H1 (cell line): ENCODE results near the gene LRRC8D. TPM values are rescaled to one million over a fixed set of nuclear protein-coding genes. Genes with fewer than 3 reads are reported as not detected.
A peak's percentile ranks its signal among the peaks of the same experiment; 100 is the strongest.

Experiments used
- CTCF ChIA-PET: fragments of 300-600 bp; sonication (Branson Sonifier 250); formaldehyde crosslinking; loops from one replicate; lab custom pipeline; 2021; ENCODE audit not compliant: partially characterized antibody; lab: Charles Lee
- POLR2A ChIA-PET: fragments of 300-600 bp; sonication (Branson Sonifier 250); formaldehyde crosslinking; loops from one replicate; lab custom pipeline; 2021; ENCODE audit warnings: inconsistent platforms; ENCODE audit not compliant: partially characterized antibody; lab: Charles Lee
- DNase-seq, 2 experiments: peaks; one replicate each; pipeline versions ENCODE4 v3.0.0 to v3.0.0-alpha.2; 2010 to 2022; ENCODE audit warnings: low spot score in 2 of 2, low read depth in 1 of 2, mixed read lengths in 1 of 2
- FAIRE-seq: peaks from 2 replicates; lab custom pipeline; 2011; peaks lifted over from hg19 to GRCh38; lab: Jason Lieb, UNC
- H2AFZ ChIP-seq: 2 replicates; pipeline ENCODE4 v1.8.1; 2012; ENCODE audit warnings: low read length, inconsistent platforms
- H2AK5ac ChIP-seq: 2 replicates; pipeline ENCODE4 v1.6.1; 2013; ENCODE audit warnings: low read depth, low read length
- H2BK120ac ChIP-seq: replicated peaks from 2 replicates; pipeline ENCODE3; 2013; ENCODE audit warnings: low read depth, low read length, inconsistent platforms
- H2BK12ac ChIP-seq: 2 replicates; pipeline ENCODE4 v1.6.1; 2013; ENCODE audit warnings: low read depth, low read length
- H2BK15ac ChIP-seq: 2 replicates; pipeline ENCODE4 v1.6.1; 2013; ENCODE audit warnings: low read length
- H2BK20ac ChIP-seq: 2 replicates; pipeline ENCODE4 v1.6.1; 2013; ENCODE audit warnings: low read length
- H2BK5ac ChIP-seq: 2 replicates; pipeline ENCODE4 v1.6.1; 2013; ENCODE audit warnings: low read depth, low read length
- H3K14ac ChIP-seq: 2 replicates; pipeline ENCODE4 v1.6.1; 2013; ENCODE audit warnings: inconsistent platforms; ENCODE audit not compliant: insufficient read length
- H3K18ac ChIP-seq: 2 replicates; pipeline ENCODE4 v1.6.1; 2013; ENCODE audit warnings: low read length; ENCODE audit errors: extremely low read depth
- H3K23ac ChIP-seq: 2 replicates; pipeline ENCODE4 v1.6.1; 2013; ENCODE audit warnings: inconsistent platforms; ENCODE audit not compliant: insufficient read length
- H3K23me2 ChIP-seq: 2 replicates; pipeline ENCODE4 v1.6.1; 2013; ENCODE audit warnings: low read depth, low read length
- H3K27ac ChIP-seq: 2 replicates; pipeline ENCODE4 v1.6.1; 2011; ENCODE audit warnings: low read depth, low read length, inconsistent platforms
- H3K27me3 ChIP-seq, 4 experiments: replicated peaks in 1 of 4; 1 replicate in 1 of 4; 2 replicates in 3 of 4; pipeline versions ENCODE4 v1.6.1 to v1.8.1; 2011 to 2013; ENCODE audit warnings: low read length in 3 of 4, mild to moderate bottlenecking in 3 of 4, inconsistent platforms in 2 of 4, mixed read lengths in 2 of 4, moderate library complexity in 1 of 4; ENCODE audit not compliant: control insufficient read depth in 3 of 4, insufficient read depth in 3 of 4; ENCODE audit errors: extremely low read depth in 1 of 4
- H3K36me3 ChIP-seq, 4 experiments: 2 replicates each; pipeline versions ENCODE4 v1.6.1 to v1.8.1; 2011 to 2013; ENCODE audit warnings: mild to moderate bottlenecking in 4 of 4, low read length in 3 of 4, moderate library complexity in 2 of 4, control low read depth in 1 of 4, inconsistent platforms in 1 of 4; ENCODE audit not compliant: insufficient read depth in 4 of 4, control insufficient read depth in 2 of 4
- H3K4ac ChIP-seq: replicated peaks from 2 replicates; pipeline ENCODE3; 2013; ENCODE audit warnings: low read length, low read depth, mixed read lengths, inconsistent platforms; ENCODE audit not compliant: insufficient read length
- H3K4me1 ChIP-seq, 4 experiments: replicated peaks in 1 of 4; 1 replicate in 1 of 4; 2 replicates in 3 of 4; pipeline versions ENCODE4 v1.6.1 to v1.8.1; 2011 to 2013; ENCODE audit warnings: low read length in 3 of 4, inconsistent platforms in 2 of 4, mixed read lengths in 1 of 4; ENCODE audit not compliant: insufficient read depth in 4 of 4, control insufficient read depth in 3 of 4
- H3K4me2 ChIP-seq, 2 experiments: 2 replicates each; pipeline versions ENCODE4 v1.6.1 to v1.8.1; 2011 to 2013; ENCODE audit warnings: low read depth in 2 of 2, low read length in 2 of 2, control low read depth in 1 of 2, inconsistent platforms in 1 of 2, mild to moderate bottlenecking in 1 of 2; ENCODE audit not compliant: insufficient read depth in 1 of 2
- H3K4me3 ChIP-seq, 4 experiments: fragments of 200-600, 300-600 bp in 1 of 4; sonication (generic), shearing (Covaris generic), sonication (Bioruptor Twin) in 1 of 4; 2 replicates each; pipeline versions ENCODE4 v1.5.1 to v1.8.1; 2011 to 2016; ENCODE audit warnings: low read length in 4 of 4, low read depth in 3 of 4, control low read depth in 2 of 4, inconsistent platforms in 2 of 4, mild to moderate bottlenecking in 2 of 4, mixed read lengths in 1 of 4, moderate library complexity in 1 of 4; ENCODE audit not compliant: insufficient read depth in 2 of 4; ENCODE audit errors: extremely low read depth in 1 of 4
- H3K56ac ChIP-seq: replicated peaks from 2 replicates; pipeline ENCODE3; 2013; ENCODE audit warnings: low read depth, mild to moderate bottlenecking, mixed read lengths, low read length, inconsistent platforms; ENCODE audit not compliant: insufficient read length
- H3K79me1 ChIP-seq: 2 replicates; pipeline ENCODE4 v1.6.1; 2013; ENCODE audit warnings: low read depth, low read length, control low read depth
- H3K79me2 ChIP-seq, 2 experiments: 2 replicates each; pipeline versions ENCODE4 v1.6.1 to v1.8.1; 2012 to 2013; ENCODE audit warnings: low read length in 2 of 2, mild to moderate bottlenecking in 2 of 2, inconsistent platforms in 1 of 2; ENCODE audit not compliant: insufficient read depth in 2 of 2, control insufficient read depth in 1 of 2
- H3K9ac ChIP-seq, 4 experiments: replicated peaks in 1 of 4; 1 replicate in 1 of 4; 2 replicates in 3 of 4; pipeline versions ENCODE4 v1.6.1 to v1.8.1; 2011 to 2013; ENCODE audit warnings: low read depth in 3 of 4, low read length in 3 of 4, control low read depth in 2 of 4, mild to moderate bottlenecking in 2 of 4, moderate library complexity in 2 of 4, inconsistent platforms in 1 of 4; ENCODE audit errors: extremely low read depth in 1 of 4
- H3K9me3 ChIP-seq, 2 experiments: 2 replicates each; pipeline versions ENCODE4 v1.6.1 to v1.8.1; 2012 to 2013; ENCODE audit warnings: mild to moderate bottlenecking in 2 of 2, moderate library complexity in 2 of 2, control low read depth in 1 of 2, inconsistent platforms in 1 of 2, low read depth in 1 of 2, low read length in 1 of 2, mixed read lengths in 1 of 2; ENCODE audit not compliant: insufficient read depth in 2 of 2
- H4K20me1 ChIP-seq, 2 experiments: replicated peaks in 1 of 2; 2 replicates each; pipeline versions ENCODE3 to v1.8.1; 2011 to 2013; ENCODE audit warnings: inconsistent platforms in 2 of 2, low read length in 2 of 2, mild to moderate bottlenecking in 1 of 2; ENCODE audit not compliant: insufficient read depth in 2 of 2, control insufficient read depth in 1 of 2
- H4K5ac ChIP-seq: 2 replicates; pipeline ENCODE4 v1.6.1; 2013; ENCODE audit warnings: low read length, low read depth, mixed read lengths, inconsistent platforms; ENCODE audit not compliant: insufficient read length
- H4K8ac ChIP-seq: 2 replicates; pipeline ENCODE4 v1.8.0; 2013; ENCODE audit warnings: mild to moderate bottlenecking, moderate library complexity, low read length, inconsistent platforms; ENCODE audit not compliant: insufficient read depth; ENCODE audit errors: extremely low read depth
- H4K91ac ChIP-seq: replicated peaks from 2 replicates; pipeline ENCODE3; 2013; ENCODE audit warnings: low read length, mixed read lengths, inconsistent platforms; ENCODE audit not compliant: insufficient read length
- ATF2 ChIP-seq: IDR thresholded peaks from 2 replicates; pipeline ENCODE4 v1.6.1; 2012; ENCODE audit warnings: low read length, inconsistent platforms
- BCL11A ChIP-seq, 2 experiments: IDR thresholded peaks; one replicate each; pipeline ENCODE4 v1.6.1; 2011; ENCODE audit warnings: low read depth in 2 of 2, low read length in 2 of 2, mild to moderate bottlenecking in 2 of 2
- EP300 ChIP-seq, 2 experiments: IDR thresholded peaks; 1 replicate in 1 of 2; 2 replicates in 1 of 2; pipeline ENCODE4 v1.6.1; 2011 to 2012; ENCODE audit warnings: low read depth in 2 of 2, low read length in 2 of 2, mild to moderate bottlenecking in 2 of 2, borderline replicate concordance in 1 of 2, inconsistent platforms in 1 of 2, moderate library complexity in 1 of 2
- EZH2 ChIP-seq: fragments of 200-600 bp; sonication (generic); IDR thresholded peaks from 2 replicates; pipeline ENCODE4 v1.7.1; 2012; ENCODE audit warnings: low read depth, mild to moderate bottlenecking, moderate library complexity, low read length, inconsistent platforms; ENCODE audit not compliant: severe bottlenecking
- KDM5A ChIP-seq: fragments of 200-600 bp; IDR thresholded peaks from 2 replicates; pipeline ENCODE4 v1.7.1; 2012; ENCODE audit warnings: mild to moderate bottlenecking, low read length, inconsistent platforms, mixed read lengths
- NRF1 ChIP-seq: IDR thresholded peaks from 2 replicates; pipeline ENCODE4 v1.6.1; 2011; ENCODE audit warnings: mild to moderate bottlenecking, low read depth, low read length, improper control_type of control experiment
- POLR2A ChIP-seq, 2 experiments: IDR thresholded peaks; 1 replicate in 1 of 2; 2 replicates in 1 of 2; pipeline ENCODE4 v1.6.1; 2011; ENCODE audit warnings: low read depth in 2 of 2, low read length in 2 of 2, mild to moderate bottlenecking in 2 of 2; ENCODE audit errors: control extremely low read depth in 1 of 2
- RAD21 ChIP-seq, 2 experiments: IDR thresholded peaks in 1 of 2; conservative IDR thresholded peaks in 1 of 2; 2 replicates each; pipeline ENCODE4 v1.6.1; 2011; ENCODE audit warnings: low read depth in 2 of 2, low read length in 2 of 2, improper control_type of control experiment in 1 of 2, inconsistent platforms in 1 of 2, mild to moderate bottlenecking in 1 of 2, moderate library complexity in 1 of 2
- RBBP5 ChIP-seq: IDR thresholded peaks from 2 replicates; pipeline ENCODE4 v1.7.1; 2012; ENCODE audit warnings: low read depth, mild to moderate bottlenecking, inconsistent platforms, low read length, moderate library complexity, borderline replicate concordance
- WGBS, 2 experiments: shearing (Covaris generic) in 1 of 2; methylation state at CpG; one replicate each; pipeline versions ENCODE4 v1.1.6 to v1.1.7; 2013 to 2015; ENCODE audit warnings: low lambda C conversion rate in 2 of 2, mixed read lengths in 2 of 2, inconsistent platforms in 1 of 2, low coverage in 1 of 2, missing lambda C conversion rate in 1 of 2; ENCODE audit not compliant: insufficient replicate concordance in 2 of 2, insufficient coverage in 1 of 2, insufficient read length in 1 of 2; ENCODE audit errors: extremely low coverage in 1 of 2, missing lambda C conversion rate in 1 of 2; 5-methylcytosine and 5-hydroxymethylcytosine counted together
- polyA plus RNA-seq, 7 experiments: library from polyadenylated mRNA; depleted of rRNA in 3 of 7; stranded (reverse) in 5 of 7; unstranded in 2 of 7; fragments of >200 nt in 5 of 7; fragments of 200-250 nt in 2 of 7; gene quantifications; 1 replicate in 5 of 7; 2 replicates in 1 of 7; 4 replicates in 1 of 7; pipeline versions ENCODE4 v1.2.1 to v1.2.3, GENCODE V29; 2011 to 2013; ENCODE audit warnings: missing spikeins in 2 of 7, mixed read lengths in 2 of 7
- total RNA-seq: library from RNA; stranded (reverse); fragmentation: NEBNext Ultra II Directional; extraction: Animal tissue kit (Norgen Biotek cat#: 25700); gene quantifications from 2 replicates; pipeline ENCODE4 v1.2.1, GENCODE V29; 2021

The LRRC8D gene
- total and polyA plus RNA-seq, 2 of the 8 experiments (the other 6 are each of a cell fraction or from before 2014, with no cell fraction given), result 42.0 to 58.5 TPM

GRCh38 chr1:89844241-89844807, 23.5 kb downstream of the LRRC8D start:
- H3K4me3 ChIP-seq, result peak overlapping the region in 3 of 4 experiments; percentile 46 to 74 (median 63); a peak in 5 of 8 replicates
- H3K9me3 ChIP-seq, result no peaks in the 10 kb centered on the region
- H3K14ac ChIP-seq, result no peak overlapping the region
- H2BK120ac ChIP-seq, result no peak overlapping the region
- peak overlapping the region; percentile 87; the same call in 1 of the 2 replicates for H4K8ac ChIP-seq
- H3K23ac ChIP-seq, result no peak overlapping the region
- H3K4ac ChIP-seq, result no peak overlapping the region
- H2BK12ac ChIP-seq, result no peak overlapping the region
- peak overlapping the region; percentile 66; the same call in 1 of the 2 replicates for H2BK15ac ChIP-seq
- H3K23me2 ChIP-seq, result peaks cover 8% of the 10 kb centered on the region; the same call in 1 of the 2 replicates
- H3K79me1 ChIP-seq, result peaks cover 3% of the 10 kb centered on the region; the same call in 1 of the 2 replicates
- H3K18ac ChIP-seq, result peak overlapping the region; percentile 16; the same call in 1 of the 2 replicates
- no peak for FAIRE-seq
- no peak overlapping the region for H4K5ac ChIP-seq
- H3K56ac ChIP-seq, result no peak overlapping the region
- H3K4me1 ChIP-seq, result peaks cover 2 to 11% (median 7%) of the 10 kb centered on the region in 4 experiments; a peak in 6 of 7 replicates
- POLR2A ChIA-PET, result interaction anchor here (0.8 to 3.5 kb wide), 11 partner anchors 8 to 107 kb away, joined by 3 to 30 read pairs (median 6); partner anchors contain the start of gene LRRC8D
- no peak overlapping the region for H4K91ac ChIP-seq
- CTCF ChIA-PET, result interaction anchor here (0.6 to 2.7 kb wide), 21 partner anchors 8 to 140 kb away, joined by 3 to 14 read pairs (median 5); no protein-coding TSS in a partner anchor
- H3K9ac ChIP-seq, result peak overlapping the region in 1 of 4 experiments; percentile 14; a peak in 1 of 7 replicates
- H3K79me2 ChIP-seq, result peaks cover 0 to 35% of the 10 kb centered on the region in 2 experiments; a peak in 2 of 4 replicates
- H2BK5ac ChIP-seq, result no peak overlapping the region
- no peak for DNase-seq
- WGBS, 2 experiments, result 90% methylated on average over 7 of the region's 7 CpGs; no CpG with 5 or more reads in 1 of the 2 experiments
- H2BK20ac ChIP-seq, result no peak overlapping the region
- 0 out of 2 replicates have a peak overlapping the region, but pooled peaks have one; percentile 49 for H2AK5ac ChIP-seq
- peaks cover 2 to 3% of the 10 kb centered on the region in 2 experiments for H4K20me1 ChIP-seq
- no peak overlapping the region for H2AFZ ChIP-seq
- peaks cover 0 to 30% (median 5%) of the 10 kb centered on the region in 4 experiments; a peak in 5 of 8 replicates for H3K36me3 ChIP-seq
- H3K4me2 ChIP-seq, result peak overlapping the region; percentile 77
- H3K27ac ChIP-seq, result no peak overlapping the region
- H3K27me3 ChIP-seq, result no peaks in the 10 kb centered on the region
- TF ChIP-seq POLR2A (IDR thresholded peaks at IDR 0.05; ENCODE audit: control extremely low read depth in 1 of 2, low read depth in 2 of 2, low read length in 2 of 2) (no peak), ATF2 (no peak), EZH2 (no peak), RBBP5 (no peak), NRF1 (no peak), KDM5A (no peak), RAD21 (IDR thresholded peaks at IDR 0.05 in 1 of 2, conservative IDR thresholded peaks at IDR 0.05 in 1 of 2; ENCODE audit: low read depth in 2 of 2, low read length in 2 of 2) (no peak), EP300 (IDR thresholded peaks at IDR 0.05; ENCODE audit: borderline replicate concordance in 1 of 2, low read depth in 2 of 2, low read length in 2 of 2) (no peak), BCL11A (IDR thresholded peaks at IDR 0.05; ENCODE audit: low read depth in 2 of 2, low read length in 2 of 2) (no peak)
